ENCODE measurements around the gene OTUB1. TPM values are rescaled to one million over a fixed set of nuclear protein-coding genes. Genes with fewer than 3 reads are reported as not detected.

OTUB1 gene
- total RNA-seq, 1 experiment from 2014 or later = 87.0 TPM

DNA sequence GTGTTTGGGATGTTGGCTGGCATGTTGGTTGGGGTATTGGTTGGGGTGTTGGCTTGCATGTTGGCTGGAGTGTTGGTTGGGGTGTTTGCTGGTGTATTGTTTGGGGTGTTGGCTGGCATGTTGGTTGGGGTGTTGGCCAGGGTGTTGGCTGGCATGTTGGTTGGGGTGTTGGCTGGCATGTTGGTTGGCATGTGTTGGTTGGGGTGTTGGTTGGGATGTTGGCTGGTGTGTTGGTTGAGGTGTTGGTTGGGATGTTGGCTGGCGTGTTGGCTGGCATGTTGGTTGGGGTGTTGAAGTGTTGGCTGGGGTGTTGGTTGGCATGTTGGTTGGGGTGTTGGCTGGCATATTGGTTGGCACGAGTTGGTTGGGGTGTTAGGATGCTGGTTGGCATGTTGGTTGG lies 24.5 kb downstream of the OTUB1 start:
- Histone ChIP-seq H3K4me3 (replicated peaks in 1 of 2; ENCODE audit: low read depth in 1 of 2, low read length in 2 of 2) (no peak overlapping the region), H3K27ac (ENCODE audit: low read depth, low read length) (no peak overlapping the region), H3K9me2 (ENCODE audit: insufficient read depth) (no peaks in the 10 kb centered on the region), H3K9me3 (ENCODE audit: control insufficient read depth in 1 of 2, insufficient read depth in 1 of 2, low read depth in 1 of 2, low read length in 2 of 2) (peaks cover 0 to 9% of the 10 kb centered on the region in 2 experiments; a peak in 1 of 4 replicates), H3K36me3 (ENCODE audit: control insufficient read depth in 1 of 2, insufficient read depth in 2 of 2, low read length in 2 of 2) (no peaks in the 10 kb centered on the region; a peak in 1 of 4 replicates), H3K79me2 (ENCODE audit: insufficient read depth, low read length) (no peaks in the 10 kb centered on the region), H3K4me1 (ENCODE audit: control insufficient read depth in 1 of 2, insufficient read depth in 2 of 2, low read length in 2 of 2) (peaks cover 18 to 27% of the 10 kb centered on the region in 2 experiments), H3K27me3 (ENCODE audit: insufficient read depth, low read length) (no peaks in the 10 kb centered on the region), H4K20me1 (ENCODE audit: insufficient read depth) (no peaks in the 10 kb centered on the region), H2AFZ (ENCODE audit: low read depth, low read length, poor library complexity, severe bottlenecking) (no peak overlapping the region), H3K4me2 (ENCODE audit: low read length) (no peak overlapping the region), H3K9ac (ENCODE audit: low read length) (no peak overlapping the region)
- RAD21 ChIA-PET (ENCODE audit: low non-redundant PET in 1 of 2, low total read pairs in 2 of 2, uncharacterized antibody in 2 of 2, unreplicated experiment in 2 of 2) = no interaction called here
- TF ChIP-seq SRF (IDR thresholded peaks at IDR 0.05; ENCODE audit: low read depth) = no peak
- TF ChIP-seq POLR2A (IDR thresholded peaks at IDR 0.05; ENCODE audit: borderline replicate concordance, extremely low read depth, insufficient read depth, insufficient read length) = no peak
- TF ChIP-seq, protein P1, sequence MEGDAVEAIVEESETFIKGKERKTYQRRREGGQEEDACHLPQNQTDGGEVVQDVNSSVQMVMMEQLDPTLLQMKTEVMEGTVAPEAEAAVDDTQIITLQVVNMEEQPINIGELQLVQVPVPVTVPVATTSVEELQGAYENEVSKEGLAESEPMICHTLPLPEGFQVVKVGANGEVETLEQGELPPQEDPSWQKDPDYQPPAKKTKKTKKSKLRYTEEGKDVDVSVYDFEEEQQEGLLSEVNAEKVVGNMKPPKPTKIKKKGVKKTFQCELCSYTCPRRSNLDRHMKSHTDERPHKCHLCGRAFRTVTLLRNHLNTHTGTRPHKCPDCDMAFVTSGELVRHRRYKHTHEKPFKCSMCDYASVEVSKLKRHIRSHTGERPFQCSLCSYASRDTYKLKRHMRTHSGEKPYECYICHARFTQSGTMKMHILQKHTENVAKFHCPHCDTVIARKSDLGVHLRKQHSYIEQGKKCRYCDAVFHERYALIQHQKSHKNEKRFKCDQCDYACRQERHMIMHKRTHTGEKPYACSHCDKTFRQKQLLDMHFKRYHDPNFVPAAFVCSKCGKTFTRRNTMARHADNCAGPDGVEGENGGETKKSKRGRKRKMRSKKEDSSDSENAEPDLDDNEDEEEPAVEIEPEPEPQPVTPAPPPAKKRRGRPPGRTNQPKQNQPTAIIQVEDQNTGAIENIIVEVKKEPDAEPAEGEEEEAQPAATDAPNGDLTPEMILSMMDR (IDR thresholded peaks at IDR 0.05 in 2 of 3, conservative IDR thresholded peaks at IDR 0.05 in 1 of 3; ENCODE audit: borderline replicate concordance in 1 of 3, insufficient read depth in 1 of 3, low read depth in 2 of 3, low read length in 2 of 3) = no peak
- TF ChIP-seq, protein P2, sequence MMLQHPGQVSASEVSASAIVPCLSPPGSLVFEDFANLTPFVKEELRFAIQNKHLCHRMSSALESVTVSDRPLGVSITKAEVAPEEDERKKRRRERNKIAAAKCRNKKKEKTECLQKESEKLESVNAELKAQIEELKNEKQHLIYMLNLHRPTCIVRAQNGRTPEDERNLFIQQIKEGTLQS (IDR thresholded peaks at IDR 0.05) = no peak
- no peak for TF ChIP-seq CEBPB (IDR thresholded peaks at IDR 0.05; ENCODE audit: low read depth)
- no peak for TF ChIP-seq ELF1 (IDR thresholded peaks at IDR 0.05; ENCODE audit: borderline replicate concordance, low read depth)
- no peak for TF ChIP-seq ZNF274 (IDR thresholded peaks at IDR 0.05; ENCODE audit: low read depth, low read length)
- no peak for TF ChIP-seq SIN3A (IDR thresholded peaks at IDR 0.05; ENCODE audit: low read depth)
- TF ChIP-seq FOSL1 (IDR thresholded peaks at IDR 0.05; ENCODE audit: low read depth) = no peak
- no peak for TF ChIP-seq ZFX (IDR thresholded peaks at IDR 0.05)
- TF ChIP-seq TCF7L2 (IDR thresholded peaks at IDR 0.05; ENCODE audit: borderline replicate concordance, extremely low read depth, insufficient read depth, insufficient read length) = no peak
- no peak for TF ChIP-seq EZH2 (IDR thresholded peaks at IDR 0.05)
- TF ChIP-seq EGR1 (IDR thresholded peaks at IDR 0.05; ENCODE audit: low read depth) = no peak
- no peak for TF ChIP-seq POLR2AphosphoS5 (IDR thresholded peaks at IDR 0.05; ENCODE audit: low read depth, low read length)
- no peak for TF ChIP-seq CBX3 (IDR thresholded peaks at IDR 0.05; ENCODE audit: low read depth)
- no peak for TF ChIP-seq SP1 (IDR thresholded peaks at IDR 0.05; ENCODE audit: low read depth)
- no peak for TF ChIP-seq JUND (IDR thresholded peaks at IDR 0.05)
- TF ChIP-seq, protein P3, sequence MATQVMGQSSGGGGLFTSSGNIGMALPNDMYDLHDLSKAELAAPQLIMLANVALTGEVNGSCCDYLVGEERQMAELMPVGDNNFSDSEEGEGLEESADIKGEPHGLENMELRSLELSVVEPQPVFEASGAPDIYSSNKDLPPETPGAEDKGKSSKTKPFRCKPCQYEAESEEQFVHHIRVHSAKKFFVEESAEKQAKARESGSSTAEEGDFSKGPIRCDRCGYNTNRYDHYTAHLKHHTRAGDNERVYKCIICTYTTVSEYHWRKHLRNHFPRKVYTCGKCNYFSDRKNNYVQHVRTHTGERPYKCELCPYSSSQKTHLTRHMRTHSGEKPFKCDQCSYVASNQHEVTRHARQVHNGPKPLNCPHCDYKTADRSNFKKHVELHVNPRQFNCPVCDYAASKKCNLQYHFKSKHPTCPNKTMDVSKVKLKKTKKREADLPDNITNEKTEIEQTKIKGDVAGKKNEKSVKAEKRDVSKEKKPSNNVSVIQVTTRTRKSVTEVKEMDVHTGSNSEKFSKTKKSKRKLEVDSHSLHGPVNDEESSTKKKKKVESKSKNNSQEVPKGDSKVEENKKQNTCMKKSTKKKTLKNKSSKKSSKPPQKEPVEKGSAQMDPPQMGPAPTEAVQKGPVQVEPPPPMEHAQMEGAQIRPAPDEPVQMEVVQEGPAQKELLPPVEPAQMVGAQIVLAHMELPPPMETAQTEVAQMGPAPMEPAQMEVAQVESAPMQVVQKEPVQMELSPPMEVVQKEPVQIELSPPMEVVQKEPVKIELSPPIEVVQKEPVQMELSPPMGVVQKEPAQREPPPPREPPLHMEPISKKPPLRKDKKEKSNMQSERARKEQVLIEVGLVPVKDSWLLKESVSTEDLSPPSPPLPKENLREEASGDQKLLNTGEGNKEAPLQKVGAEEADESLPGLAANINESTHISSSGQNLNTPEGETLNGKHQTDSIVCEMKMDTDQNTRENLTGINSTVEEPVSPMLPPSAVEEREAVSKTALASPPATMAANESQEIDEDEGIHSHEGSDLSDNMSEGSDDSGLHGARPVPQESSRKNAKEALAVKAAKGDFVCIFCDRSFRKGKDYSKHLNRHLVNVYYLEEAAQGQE (IDR thresholded peaks at IDR 0.05; ENCODE audit: low read depth) = no peak
- no peak for TF ChIP-seq RAD21 (IDR thresholded peaks at IDR 0.05; ENCODE audit: low read depth)
- TF ChIP-seq, protein P4, sequence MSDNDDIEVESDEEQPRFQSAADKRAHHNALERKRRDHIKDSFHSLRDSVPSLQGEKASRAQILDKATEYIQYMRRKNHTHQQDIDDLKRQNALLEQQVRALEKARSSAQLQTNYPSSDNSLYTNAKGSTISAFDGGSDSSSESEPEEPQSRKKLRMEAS (IDR thresholded peaks at IDR 0.05) = no peak
- DNase-seq (ENCODE audit: low read depth, low spot score) = no peak
- POLR2A ChIA-PET = no interaction called here
- no peak for ATAC-seq
- CTCF ChIA-PET = no interaction called here
- BruUV-seq (replicated peaks) = no TSS peak
- intact Hi-C loops (cut with micrococcal nuclease) = no loop called here
